Activated CD8-positive, alpha-beta memory T cell treated with anti-CD3 and anti-CD28 coated beads, Interleukin-2, amount 50 U/mL, for 1 hour (primary cell): ENCODE measurements around the gene MCUB.
A peak's percentile ranks its signal among the peaks of the same experiment; 100 is the strongest.
"Not testable (repeated sequence)": the region's sequence is repeated elsewhere in the genome, so short reads cannot be mapped to it uniquely, and the experiment has no call there.

Experiments
- DNase-seq: peaks from one replicate; pipeline ENCODE4 v3.0.0-alpha.2; 2020; ENCODE audit errors: extremely low read depth

Gene MCUB

GRCh38 chr4:109579997-109580396 is 20.0 kb downstream of the MCUB start:
- DNase-seq, result not testable (repeated sequence)

GRCh38 chr4:109588176-109588575 is 28.1 kb downstream of the MCUB start:
- peak; percentile 8 for DNase-seq

- DNase-seq, result no peak
Measured at GRCh38 chr4:109589119-109589518, 29.1 kb downstream of the MCUB start.

GRCh38 chr4:109589605-109590004 is 29.6 kb downstream of the MCUB start:
- DNase-seq, result no peak

- no peak for DNase-seq
Measured at GRCh38 chr4:109590905-109591304, 30.9 kb downstream of the MCUB start.

GRCh38 chr4:109592367-109592766 is 32.3 kb downstream of the MCUB start:
- DNase-seq, result no peak

- not testable (repeated sequence) for DNase-seq
Measured at GRCh38 chr4:109595123-109595522, 35.1 kb downstream of the MCUB start.

GRCh38 chr4:109596420-109597085 is 36.5 kb downstream of the MCUB start:
- not testable (repeated sequence) for DNase-seq

GRCh38 chr4:109599046-109599652 is 39.1 kb downstream of the MCUB start:
- DNase-seq, result no peak

- no peak for DNase-seq
Measured at GRCh38 chr4:109600431-109600830, 40.4 kb downstream of the MCUB start.

GRCh38 chr4:109601336-109601735 is 41.3 kb downstream of the MCUB start:
- no peak for DNase-seq

GRCh38 chr4:109607976-109608375 is 47.9 kb downstream of the MCUB start:
- DNase-seq, result no peak

GRCh38 chr4:109608879-109609278 is 48.8 kb downstream of the MCUB start:
- no peak for DNase-seq

GRCh38 chr4:109609431-109609830 is 49.4 kb downstream of the MCUB start:
- no peak for DNase-seq

- DNase-seq, result no peak
Measured at GRCh38 chr4:109610489-109610888, 50.4 kb downstream of the MCUB start.

- DNase-seq, result no peak
Measured at GRCh38 chr4:109611045-109611646, 51.1 kb downstream of the MCUB start.

- no peak for DNase-seq
Measured at GRCh38 chr4:109614015-109614414, 54.0 kb downstream of the MCUB start.

GRCh38 chr4:109614466-109614865 is 54.4 kb downstream of the MCUB start:
- no peak for DNase-seq

GRCh38 chr4:109615742-109616141 is 55.7 kb downstream of the MCUB start:
- DNase-seq, result no peak

GRCh38 chr4:109616243-109616642 is 56.2 kb downstream of the MCUB start:
- DNase-seq, result no peak

GRCh38 chr4:109622626-109623025 is 62.6 kb downstream of the MCUB start:
- DNase-seq, result no peak

- DNase-seq, result no peak
Measured at GRCh38 chr4:109624536-109624935, 64.5 kb downstream of the MCUB start.

- DNase-seq, result no peak
Measured at GRCh38 chr4:109627361-109627760, 67.3 kb downstream of the MCUB start.
